Anterior cingulate cortex (tissue), 58 donors: Measurements from ENCODE around the gene PRXL2B.
"Not testable (repeated sequence)": the region's sequence is repeated elsewhere in the genome, so short reads cannot be mapped to it uniquely, and the experiment has no call there.

Experiments used
- DNase-seq, 58 donors: peaks; one replicate each; lab custom pipeline; 2025; lab: John Stamatoyannopoulos, UW

Gene PRXL2B

DNA sequence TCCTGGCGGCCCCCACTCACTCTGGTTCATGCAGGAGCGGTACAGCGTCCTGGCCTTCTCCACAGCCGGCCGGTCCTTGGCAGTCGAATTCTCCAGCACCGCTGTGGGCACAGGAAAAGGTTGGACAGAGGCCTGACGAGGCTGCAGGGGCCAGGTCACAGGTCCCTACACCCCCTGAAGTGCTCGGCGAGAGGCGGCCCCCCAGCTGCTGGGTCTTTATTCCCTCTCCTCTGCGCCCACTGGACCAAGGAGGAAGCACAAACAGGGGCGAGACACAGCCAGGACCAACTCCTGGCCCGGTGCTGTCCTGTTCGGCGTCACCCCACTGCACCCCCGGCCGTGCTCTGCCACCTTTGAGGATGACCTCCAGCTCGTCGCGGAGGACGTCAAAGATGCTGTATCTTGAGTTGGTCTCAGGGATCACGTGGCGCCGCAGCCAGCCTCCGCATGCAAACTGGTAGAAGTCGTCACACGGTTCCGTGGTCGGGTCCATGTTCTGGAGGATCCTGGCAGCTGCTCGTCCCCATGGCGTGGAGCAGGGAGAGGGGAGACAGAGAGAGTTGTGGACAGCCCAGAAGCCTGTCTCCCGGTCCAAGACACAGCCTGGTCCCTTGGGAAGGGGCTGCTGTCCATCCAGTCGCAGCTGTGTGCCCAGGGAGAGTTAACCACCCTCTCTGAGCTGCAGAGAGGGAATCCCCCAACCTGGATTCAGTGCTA is 22.9 kb downstream of the PRXL2B start:
- DNase-seq, result no peak

- peak in 6 of 58 donors; percentile 17 to 68 (median 24) for DNase-seq
Measured at GRCh38 chr1:2610036-2610959, 23.7 kb downstream of the PRXL2B start.

DNA sequence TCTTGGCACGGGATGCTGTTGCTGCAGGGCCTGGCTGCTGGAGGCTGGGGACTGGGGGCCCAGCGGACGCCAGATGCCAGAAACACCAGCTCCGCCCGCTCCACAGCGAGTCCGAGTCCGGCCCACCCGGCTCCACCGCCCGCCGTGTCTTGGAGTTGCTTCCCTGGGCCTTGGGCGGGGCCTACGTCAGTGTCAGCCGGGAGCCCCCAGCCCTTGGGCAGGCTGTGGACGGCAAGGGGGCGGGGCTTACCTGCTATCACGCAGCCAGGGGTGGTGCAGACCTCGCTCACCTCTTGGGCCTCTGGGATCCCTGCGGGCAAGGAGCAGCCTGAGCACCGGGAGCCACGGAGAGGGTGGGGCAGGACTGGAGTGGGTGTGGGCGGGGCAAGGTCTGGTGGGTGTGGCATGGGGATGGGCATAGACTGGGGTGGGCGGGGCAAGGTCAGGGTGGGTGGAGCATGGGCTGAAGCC is 24.5 kb downstream of the PRXL2B start:
- DNase-seq, result peak in 5 of 58 donors; percentile 11 to 45 (median 17)

DNA sequence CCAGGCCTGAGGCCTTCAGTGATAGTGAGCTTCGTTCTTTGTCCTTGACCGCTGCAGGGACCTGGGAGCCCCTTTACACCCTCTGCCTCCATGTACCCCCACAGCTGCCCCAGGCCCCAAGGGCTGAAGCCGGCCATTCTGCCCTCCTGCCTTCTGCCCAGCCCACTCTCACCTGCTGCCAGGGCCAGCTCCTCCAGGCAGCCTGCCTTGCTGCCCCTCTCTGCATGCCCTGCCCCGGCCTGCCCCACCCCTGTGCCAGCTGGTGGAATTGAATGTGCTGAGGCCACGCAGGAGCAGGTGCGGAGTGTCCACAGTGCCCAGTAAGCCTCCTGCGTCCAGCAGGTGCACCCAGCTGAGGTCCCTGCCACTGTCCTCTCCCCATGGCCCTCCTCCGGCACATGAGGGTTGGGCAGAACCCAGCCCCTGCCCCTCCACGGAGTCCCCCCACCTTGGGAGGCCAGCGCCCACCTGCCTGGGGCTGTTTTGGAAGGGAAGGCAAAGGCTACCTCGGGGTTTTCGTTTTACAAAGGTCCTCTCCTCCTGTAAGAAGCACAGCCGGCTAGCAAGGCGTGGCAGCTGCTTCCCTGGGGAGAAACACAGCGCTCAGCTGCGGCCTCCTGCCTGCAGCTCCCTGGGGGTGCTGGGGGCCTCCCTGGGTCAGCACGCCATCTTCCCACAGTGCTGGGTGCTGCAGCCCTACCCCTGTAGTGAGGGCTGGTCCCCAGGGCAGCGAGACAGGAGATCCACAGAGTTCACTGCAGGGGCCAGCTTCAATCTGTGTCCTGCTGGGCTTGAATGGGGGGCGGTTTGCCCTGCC is 25.3 kb downstream of the PRXL2B start:
- no peak for DNase-seq

DNA sequence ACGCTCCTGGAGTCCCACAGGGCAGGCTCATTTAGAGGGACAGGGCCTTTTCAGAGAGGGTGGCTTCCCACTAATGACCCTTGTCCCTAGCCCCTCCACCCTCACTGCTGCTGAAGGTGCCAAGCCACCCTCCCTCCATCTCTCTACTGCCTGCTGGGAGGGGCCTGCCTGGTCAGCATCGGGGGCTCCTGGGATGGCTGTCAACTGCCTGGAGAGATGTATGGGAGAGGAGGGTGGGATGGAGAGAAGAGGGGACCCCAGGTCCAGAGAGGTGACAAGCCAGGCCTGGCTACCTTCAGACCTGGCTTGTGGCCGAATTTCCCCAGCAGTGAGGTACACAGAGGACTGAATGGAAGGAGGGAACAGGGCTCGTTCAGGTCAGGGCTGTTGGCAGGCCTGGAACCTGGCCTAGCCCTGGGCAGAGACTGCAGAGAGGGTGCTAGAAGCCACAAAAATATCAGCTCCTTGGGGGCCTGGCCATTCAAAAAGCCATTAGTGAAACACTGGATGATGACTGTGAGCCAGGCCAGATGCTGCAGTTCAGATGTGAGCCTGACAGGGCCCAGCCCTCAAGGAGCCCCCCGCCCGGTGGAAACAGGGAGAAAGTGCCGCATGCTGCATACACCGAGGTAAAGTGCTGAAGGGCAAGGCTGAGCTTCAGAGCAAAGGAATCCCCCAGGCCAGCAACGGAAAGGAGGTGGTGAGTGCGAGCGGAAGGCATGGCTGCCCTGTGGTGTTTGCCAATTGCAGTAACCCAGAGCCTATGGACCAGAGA is 26.2 kb downstream of the PRXL2B start:
- no peak for DNase-seq

DNA sequence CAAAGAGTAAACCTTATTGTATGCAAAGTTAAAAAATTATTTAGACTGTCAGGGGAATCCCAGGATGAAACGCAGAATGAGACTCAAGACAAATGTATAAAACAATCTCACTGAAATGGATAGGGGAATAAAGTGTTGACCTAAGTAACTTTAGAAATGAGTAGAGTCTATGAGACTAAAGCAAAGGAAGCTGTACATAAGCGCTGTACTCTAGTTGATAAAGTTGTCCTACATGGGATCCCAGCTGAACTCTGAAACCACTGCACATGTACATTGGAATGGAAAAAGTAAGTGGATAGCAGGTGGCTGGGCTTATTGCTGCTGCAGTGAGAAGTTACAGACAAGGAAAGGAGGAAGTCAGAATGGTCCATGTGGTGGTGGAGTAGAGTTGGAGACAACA is 27.6 kb downstream of the PRXL2B start:
- no peak for DNase-seq

DNA sequence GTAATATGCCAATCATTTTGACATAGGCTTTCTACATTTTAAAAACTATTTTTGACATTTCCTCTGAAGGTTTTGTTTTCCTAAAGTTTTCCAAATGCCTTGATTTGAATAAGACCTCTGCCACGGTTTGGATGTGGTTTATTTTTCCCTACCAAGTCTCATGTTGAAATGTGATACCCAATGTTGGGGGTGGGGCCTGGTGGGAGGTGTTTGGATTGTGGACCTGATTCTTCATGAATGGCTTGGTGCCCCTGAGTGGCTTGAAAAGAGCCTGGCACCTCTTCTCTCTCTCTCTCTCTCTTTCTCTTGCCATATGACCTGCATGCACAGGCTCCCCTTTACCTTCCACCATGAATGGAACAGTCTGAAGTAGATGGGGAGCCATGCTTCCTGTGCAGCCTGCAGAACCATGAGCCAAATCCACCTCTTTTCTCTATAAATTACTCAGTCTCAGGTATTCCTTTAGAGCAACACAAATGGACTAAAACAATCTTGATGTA is 31.4 kb downstream of the PRXL2B start:
- no peak for DNase-seq

DNA sequence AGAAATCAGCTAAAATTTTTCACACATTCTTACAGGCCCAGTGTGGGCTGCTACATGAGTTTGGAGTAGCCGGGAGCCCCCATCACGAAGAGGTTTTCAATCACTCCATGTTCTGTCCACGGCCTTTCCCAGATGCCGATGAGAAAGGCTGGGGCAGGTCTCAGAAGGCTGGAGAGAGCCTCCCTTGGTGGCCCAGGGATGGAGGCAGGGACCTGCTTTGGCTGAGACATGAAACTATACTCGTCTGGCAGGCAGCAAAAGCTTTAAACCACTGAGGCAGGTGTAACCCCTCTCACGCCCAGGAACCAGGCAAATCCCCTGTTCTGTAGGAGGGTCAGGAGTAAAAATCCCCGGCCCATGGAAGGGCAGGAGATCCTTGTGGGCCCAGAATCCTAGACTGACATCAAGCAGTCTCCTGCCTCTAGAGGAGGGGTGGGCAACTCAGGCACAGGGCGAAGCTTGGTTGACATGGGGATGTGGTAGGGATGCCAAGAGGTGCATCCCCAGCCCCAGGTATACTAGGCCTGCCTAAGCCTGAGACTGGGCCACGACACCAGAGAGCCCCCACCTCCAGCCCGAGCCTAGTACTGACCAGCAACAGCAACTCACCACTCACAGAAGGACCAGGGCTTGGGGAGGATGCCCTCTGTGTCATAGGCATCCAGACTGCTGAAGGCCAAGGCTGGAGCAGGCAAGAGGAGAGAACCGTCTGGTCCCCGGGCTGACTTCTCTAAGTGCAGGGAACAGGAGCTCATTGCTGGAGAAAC is 37.2 kb downstream of the PRXL2B start:
- DNase-seq, result no peak

DNA sequence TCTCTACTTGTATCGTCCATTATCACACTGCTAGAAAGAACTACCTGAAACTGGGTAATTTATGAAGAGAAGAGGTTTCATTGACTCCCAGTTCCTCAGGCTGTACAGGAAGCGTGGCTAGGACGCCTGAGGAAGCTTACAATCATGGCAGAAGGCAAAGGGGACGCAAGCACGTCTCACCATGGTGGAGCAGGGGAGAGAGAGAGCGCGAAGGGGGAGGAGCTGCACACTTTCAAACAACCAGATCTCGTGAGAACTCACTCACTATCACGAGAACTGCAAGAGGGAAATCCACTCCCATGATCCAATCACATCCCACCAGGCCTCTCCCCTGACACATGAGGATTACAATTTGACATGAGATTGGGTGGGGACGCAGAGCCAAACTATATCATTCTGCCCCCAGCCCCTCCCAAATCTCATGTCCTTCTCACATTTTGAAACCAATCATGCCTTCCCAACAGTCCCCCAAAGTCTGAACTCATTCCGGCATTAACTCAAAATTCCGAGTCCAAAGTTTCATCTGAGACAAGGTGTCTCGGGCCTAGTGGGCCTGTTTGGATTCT is 38.2 kb downstream of the PRXL2B start:
- DNase-seq, result no peak

- no peak for DNase-seq
Measured at GRCh38 chr1:2625311-2625710, 38.7 kb downstream of the PRXL2B start.

DNA sequence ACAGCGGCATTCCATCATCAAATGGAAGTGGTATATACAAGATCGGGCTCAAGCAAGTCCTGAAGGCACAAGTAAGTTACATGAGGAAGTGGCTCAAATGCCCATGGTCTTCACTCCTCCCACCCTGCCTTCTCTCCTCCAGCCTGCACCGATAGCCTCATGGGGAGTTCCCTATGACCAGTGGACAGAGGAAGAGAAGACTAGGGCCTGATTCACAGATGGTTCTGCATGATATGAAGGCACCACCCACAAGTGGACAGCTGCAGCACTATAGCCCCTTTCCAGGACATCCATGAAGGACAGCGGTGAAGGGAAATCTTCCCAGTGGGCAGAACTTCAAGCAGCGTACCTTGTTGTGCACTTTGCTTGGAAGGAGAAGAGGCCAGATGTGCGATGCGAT is 39.2 kb downstream of the PRXL2B start:
- DNase-seq, result not testable (repeated sequence)

- no peak for DNase-seq
Measured at GRCh38 chr1:2627746-2628145, 41.2 kb downstream of the PRXL2B start.

- no peak for DNase-seq
Measured at GRCh38 chr1:2628191-2628932, 41.8 kb downstream of the PRXL2B start.

GRCh38 chr1:2628933-2629626 is 42.5 kb downstream of the PRXL2B start:
- no peak for DNase-seq

GRCh38 chr1:2629627-2630497 is 43.3 kb downstream of the PRXL2B start:
- DNase-seq, result no peak

GRCh38 chr1:2630498-2631135 is 44.0 kb downstream of the PRXL2B start:
- DNase-seq, result no peak
